GM21576 (cell line): ENCODE data around the gene UBE2M.
"Not testable (repeated sequence)": the region's sequence is repeated elsewhere in the genome, so short reads cannot be mapped to it uniquely, and the experiment has no call there.

Experiments
- ATAC-seq: cut with Tn5 transposase; IDR thresholded peaks from one replicate; pipeline ENCODE4 v1.9.1; 2021; ENCODE audit warnings: mild to moderate bottlenecking, moderate library complexity; ENCODE audit not compliant: unreplicated experiment

UBE2M gene

DNA sequence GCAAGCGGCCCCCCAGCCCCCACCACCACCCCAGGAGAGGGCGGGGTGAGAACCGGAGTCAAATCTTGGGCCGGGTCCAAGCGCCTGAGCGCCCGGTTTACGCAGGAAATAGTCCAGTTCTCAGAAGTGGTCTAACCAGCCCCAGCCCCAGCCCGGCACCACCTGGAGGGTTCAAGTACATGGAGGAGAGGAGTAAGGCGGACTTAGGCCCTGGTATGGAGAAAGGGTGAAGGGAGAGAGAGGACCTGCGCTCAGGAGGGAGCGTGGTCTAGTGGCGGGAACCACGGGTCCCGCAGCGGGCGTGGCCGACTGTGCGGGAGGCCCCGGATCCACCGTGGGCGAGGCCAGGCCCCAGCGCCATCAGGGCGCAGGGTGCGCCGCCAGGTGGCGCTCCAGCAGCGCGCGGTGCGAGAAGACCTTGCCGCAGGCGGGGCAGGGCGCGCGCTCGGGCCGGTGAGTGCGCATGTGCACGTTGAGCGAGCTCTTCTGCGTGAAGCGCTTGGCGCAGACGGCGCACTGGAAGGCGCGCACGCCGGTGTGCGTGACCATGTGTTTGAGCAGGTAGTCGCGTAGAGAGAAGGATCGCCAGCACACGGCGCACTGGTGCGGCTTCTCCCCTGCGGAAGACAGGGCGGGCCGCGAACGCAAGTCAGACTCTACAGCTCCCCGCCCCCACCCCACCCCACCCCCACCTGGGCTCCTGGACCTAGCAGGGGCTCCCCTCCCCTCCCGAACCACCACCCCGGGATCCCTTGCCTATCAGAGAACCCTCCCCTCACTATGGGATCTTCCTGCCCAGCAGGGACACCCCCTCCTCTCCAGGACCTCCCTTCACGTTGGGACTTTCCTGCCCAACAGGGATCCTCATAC lies 44.5 kb downstream of the UBE2M start:
- peak; percentile 71 for ATAC-seq

DNA sequence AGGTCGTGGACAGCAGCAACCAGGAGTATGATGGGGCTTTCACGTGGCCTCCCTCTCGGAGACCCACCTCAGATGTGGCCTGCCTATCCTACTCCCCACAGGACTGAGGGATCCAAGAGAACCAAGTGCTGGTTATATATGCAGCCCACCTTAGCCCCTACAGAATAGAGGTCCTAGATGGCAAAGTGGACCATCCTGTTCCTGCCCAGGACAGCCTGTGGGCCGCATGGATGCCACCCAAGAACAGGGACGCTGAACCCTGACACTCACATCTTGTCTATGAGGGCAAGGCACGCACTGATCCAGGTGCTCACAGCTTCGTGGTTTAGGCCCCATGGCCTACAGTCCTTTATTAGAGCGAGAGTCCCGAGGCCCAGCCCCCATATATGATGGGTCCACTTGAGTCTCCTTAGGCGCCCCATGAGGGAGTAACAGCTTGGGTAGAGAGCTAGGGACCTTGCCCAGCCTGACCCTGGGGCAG lies 45.2 kb downstream of the UBE2M start:
- no peak for ATAC-seq

DNA sequence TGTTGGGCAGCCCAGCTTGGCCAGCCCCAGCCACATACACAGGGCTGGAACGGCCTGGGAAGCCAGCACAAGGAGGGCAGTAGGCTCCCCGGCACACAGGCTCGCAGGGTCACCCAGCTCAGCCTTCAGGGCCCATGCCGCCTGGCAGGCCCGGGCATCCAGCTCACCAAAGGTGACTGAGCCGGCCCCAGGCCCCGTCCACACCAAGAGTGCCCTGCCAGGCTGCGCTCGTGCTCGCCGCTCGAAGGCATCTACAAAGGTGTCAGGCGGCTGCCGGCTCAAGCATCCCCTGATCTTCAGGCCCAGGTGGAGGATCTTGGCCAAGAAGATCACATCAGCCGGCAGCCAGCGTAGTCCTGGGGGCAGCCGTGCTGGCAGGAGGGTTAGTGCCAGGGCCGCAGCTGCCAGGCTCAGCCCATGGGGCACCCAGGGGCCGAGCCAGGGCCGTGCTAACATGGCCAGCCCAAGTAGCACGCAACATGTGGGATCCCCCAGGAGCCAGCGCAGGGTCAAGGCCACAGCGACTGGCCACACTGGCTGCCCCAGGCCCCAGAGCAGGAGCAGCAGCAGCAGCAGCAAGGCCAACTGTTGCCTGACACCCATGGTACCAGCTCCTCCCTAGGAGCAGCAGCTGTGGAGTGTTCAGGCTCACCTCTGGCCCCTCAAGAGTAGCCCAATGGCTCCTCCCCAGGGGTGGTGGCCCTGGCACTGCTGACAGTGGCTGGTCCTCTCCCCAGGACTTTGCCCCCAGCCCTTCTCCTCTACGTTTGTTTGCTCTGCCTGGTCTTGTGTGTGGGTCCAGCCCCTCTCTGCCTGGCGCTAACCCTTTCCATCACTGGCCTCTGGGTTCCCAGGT lies 46.8 kb downstream of the UBE2M start, which contains the start of gene SLC27A5:
SLC27A5 (minus strand) TSS at position 640 of the 856 bp plus-strand sequence; CDS start at position 603, 37 bp downstream.
- ATAC-seq: no peak

DNA sequence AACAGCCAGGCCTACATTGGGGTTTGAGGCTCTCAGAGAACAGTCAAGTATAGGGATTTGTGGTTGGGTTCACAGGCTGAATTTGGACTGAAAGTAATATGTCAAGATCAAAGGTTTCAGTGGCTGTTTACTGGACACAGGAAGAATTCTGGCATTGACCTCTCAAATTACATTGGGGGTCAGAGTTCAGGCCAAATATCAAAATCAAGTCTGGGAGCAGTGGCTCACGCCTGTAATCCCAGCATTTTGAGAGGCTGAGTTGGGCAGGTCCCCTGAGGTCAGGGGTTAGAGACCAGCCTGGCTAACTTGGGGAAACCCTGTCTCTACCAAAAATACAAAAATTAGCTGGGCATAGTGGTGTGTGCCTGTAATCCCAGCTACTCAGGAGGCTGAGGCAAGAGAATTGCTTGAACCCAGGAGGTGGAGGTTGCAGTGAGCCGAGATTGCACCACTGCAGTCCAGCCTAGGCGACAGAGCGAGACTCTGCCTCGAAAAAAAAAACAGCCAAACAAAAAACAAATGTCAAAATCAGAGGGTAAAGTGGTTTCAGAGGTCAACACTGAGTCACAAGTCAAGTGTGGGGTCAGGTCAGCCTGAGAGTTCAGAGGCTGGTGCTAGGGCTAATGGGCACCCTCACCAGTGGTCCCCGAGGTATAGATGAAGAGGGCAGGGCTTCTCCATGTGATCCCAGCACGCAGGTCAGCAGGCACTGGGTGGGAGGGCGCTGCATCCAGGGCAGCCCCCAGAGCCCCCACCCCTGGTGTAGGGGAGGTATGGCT lies 48.1 kb downstream of the UBE2M start:
- no peak for ATAC-seq

DNA sequence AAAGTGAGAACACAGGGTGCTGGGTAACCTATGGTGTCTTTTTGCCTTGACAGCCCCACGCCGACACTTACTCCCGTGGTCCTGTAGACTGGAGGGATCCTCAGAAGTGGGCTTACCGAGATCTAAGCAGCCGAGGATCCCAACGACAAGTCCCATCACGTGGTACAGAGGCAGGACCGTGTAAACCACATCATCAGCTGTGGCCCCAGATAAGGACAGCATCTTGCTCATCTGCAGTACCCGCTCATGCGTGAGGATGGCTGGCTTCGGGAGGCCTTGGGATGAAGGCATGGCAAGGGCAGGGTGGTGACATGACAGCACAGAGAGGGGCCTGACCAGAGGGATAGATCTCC lies 48.7 kb downstream of the UBE2M start:
- no peak for ATAC-seq

DNA sequence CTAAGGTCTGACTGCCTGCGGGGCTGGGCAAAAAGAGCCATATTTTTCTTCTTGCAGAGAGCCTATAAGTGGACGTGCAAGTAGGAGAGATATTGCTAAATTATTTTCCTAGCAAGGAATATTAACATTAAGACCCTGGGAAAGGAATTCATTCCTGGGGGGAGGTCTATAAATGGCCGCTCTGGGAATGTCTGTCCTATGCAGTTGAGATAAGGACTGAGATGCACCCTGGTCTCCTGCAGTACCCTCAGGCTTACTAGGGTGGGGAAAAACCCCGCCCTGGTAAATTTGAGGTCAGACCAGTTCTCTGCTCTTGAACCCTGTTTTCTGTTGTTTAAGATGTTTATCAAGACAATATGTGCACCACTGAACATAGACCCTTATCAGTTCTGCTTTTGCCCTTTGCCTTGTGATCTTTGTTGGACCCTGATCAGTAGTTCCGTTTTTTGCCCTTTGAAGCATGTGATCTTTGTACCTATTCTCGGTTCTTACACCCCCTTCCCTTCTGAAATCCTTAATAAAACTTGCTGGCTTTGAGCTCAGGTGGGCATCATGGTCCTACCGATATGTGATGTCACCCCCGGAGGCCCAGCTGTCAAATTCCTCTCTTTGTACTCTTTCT lies 50.7 kb downstream of the UBE2M start:
- not testable (repeated sequence) for ATAC-seq
